Measurements from ENCODE around the gene DAPK2. TPM values are rescaled to one million over a fixed set of nuclear protein-coding genes. Genes with fewer than 3 reads are reported as not detected.
A peak's percentile ranks its signal among the peaks of the same experiment; 100 is the strongest.
"Not testable (repeated sequence)": the region's sequence is repeated elsewhere in the genome, so short reads cannot be mapped to it uniquely, and the experiment has no call there.

The DAPK2 gene
- total and polyA plus RNA-seq, 2 donors from 2014 or later: 3.0 to 3.8 TPM

DNA sequence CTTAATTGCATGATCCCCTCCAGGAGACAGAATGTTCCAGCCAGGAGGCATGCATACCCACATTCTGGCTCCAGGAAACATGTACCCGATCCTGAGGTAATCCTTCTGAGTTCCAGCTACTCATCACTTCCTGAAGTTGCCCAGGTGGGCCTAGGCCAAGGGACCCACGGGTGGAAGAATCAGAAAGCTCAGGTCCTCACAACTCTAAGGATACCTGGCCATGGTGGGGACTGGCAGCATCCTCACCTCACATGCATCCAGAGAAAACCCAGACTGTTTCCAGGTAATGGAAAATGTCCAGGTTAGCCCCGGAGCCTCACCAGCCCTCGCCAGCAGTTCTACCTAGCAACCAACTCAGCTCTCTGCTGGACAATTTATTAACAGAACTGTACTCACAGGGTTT is 78.2 kb downstream of the DAPK2 start:
- no peak overlapping the region for H3K27ac ChIP-seq (ENCODE audit: low read depth in 2 of 2, low read length in 2 of 2)
- H3K4me3 ChIP-seq (ENCODE audit: low read length in 3 of 3): no peak overlapping the region
- intact Hi-C loops (cut with DNase I): no loop called here
- no peaks in the 10 kb centered on the region for H3K9me3 ChIP-seq (ENCODE audit: control insufficient read depth in 2 of 3, insufficient read depth in 1 of 3, low read length in 3 of 3)
- peak in 2 of 5 donors; percentile 16 to 18 for DNase-seq
- no peak overlapping the region for H3K9ac ChIP-seq (ENCODE audit: low read length in 3 of 3)
- H3K36me3 ChIP-seq (ENCODE audit: control insufficient read depth in 2 of 3, insufficient read depth in 3 of 3, low read length in 3 of 3): no peaks in the 10 kb centered on the region
- peaks cover 0 to 9% (median 0%) of the 10 kb centered on the region in 3 donors for H3K4me1 ChIP-seq (ENCODE audit: control insufficient read depth in 2 of 3, insufficient read depth in 2 of 3, low read depth in 1 of 3, low read length in 3 of 3)
- no peaks in the 10 kb centered on the region for H3K27me3 ChIP-seq (ENCODE audit: control insufficient read depth, insufficient read depth, low read length)
- FAIRE-seq: no peak
- TF ChIP-seq, protein P1, sequence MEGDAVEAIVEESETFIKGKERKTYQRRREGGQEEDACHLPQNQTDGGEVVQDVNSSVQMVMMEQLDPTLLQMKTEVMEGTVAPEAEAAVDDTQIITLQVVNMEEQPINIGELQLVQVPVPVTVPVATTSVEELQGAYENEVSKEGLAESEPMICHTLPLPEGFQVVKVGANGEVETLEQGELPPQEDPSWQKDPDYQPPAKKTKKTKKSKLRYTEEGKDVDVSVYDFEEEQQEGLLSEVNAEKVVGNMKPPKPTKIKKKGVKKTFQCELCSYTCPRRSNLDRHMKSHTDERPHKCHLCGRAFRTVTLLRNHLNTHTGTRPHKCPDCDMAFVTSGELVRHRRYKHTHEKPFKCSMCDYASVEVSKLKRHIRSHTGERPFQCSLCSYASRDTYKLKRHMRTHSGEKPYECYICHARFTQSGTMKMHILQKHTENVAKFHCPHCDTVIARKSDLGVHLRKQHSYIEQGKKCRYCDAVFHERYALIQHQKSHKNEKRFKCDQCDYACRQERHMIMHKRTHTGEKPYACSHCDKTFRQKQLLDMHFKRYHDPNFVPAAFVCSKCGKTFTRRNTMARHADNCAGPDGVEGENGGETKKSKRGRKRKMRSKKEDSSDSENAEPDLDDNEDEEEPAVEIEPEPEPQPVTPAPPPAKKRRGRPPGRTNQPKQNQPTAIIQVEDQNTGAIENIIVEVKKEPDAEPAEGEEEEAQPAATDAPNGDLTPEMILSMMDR (IDR thresholded peaks at IDR 0.05; ENCODE audit: borderline replicate concordance, extremely low read depth, insufficient read depth): no peak

DNA sequence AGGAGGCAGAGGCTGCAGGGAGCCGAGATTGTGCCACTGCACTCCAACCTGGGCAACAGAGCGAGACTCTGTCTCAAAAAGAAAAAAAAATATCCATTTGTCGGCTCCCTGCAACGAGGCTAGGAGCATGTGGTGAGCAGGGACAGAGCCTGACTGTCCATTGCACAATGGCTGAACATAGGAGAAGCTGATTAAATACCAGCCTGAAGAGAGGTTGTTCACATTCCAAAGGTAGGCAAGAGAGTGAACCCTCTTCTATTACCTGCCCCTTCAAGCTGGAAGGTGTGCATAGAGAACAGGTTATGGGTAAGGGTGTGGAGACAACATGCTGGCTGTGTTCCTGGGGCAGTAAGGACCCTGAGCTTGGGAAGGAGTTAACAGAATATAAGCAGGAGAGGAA is 78.7 kb downstream of the DAPK2 start:
- no peak overlapping the region for H3K4me3 ChIP-seq (ENCODE audit: low read length in 3 of 3)
- no peak overlapping the region for H3K9ac ChIP-seq (ENCODE audit: low read length in 3 of 3)
- no peaks in the 10 kb centered on the region for H3K27me3 ChIP-seq (ENCODE audit: control insufficient read depth, insufficient read depth, low read length)
- H3K27ac ChIP-seq (ENCODE audit: low read depth in 2 of 2, low read length in 2 of 2): no peak overlapping the region
- FAIRE-seq (no peak), DNase-seq (no peak)
- intact Hi-C loops (cut with DNase I): no loop called here
- no peaks in the 10 kb centered on the region for H3K36me3 ChIP-seq (ENCODE audit: control insufficient read depth in 2 of 3, insufficient read depth in 3 of 3, low read length in 3 of 3)
- TF ChIP-seq, protein P1 (IDR thresholded peaks at IDR 0.05; ENCODE audit: borderline replicate concordance, extremely low read depth, insufficient read depth): no peak
- H3K4me1 ChIP-seq (ENCODE audit: control insufficient read depth in 2 of 3, insufficient read depth in 2 of 3, low read depth in 1 of 3, low read length in 3 of 3): peaks cover 0 to 9% (median 0%) of the 10 kb centered on the region in 3 donors
- no peaks in the 10 kb centered on the region for H3K9me3 ChIP-seq (ENCODE audit: control insufficient read depth in 2 of 3, insufficient read depth in 1 of 3, low read length in 3 of 3)

DNA sequence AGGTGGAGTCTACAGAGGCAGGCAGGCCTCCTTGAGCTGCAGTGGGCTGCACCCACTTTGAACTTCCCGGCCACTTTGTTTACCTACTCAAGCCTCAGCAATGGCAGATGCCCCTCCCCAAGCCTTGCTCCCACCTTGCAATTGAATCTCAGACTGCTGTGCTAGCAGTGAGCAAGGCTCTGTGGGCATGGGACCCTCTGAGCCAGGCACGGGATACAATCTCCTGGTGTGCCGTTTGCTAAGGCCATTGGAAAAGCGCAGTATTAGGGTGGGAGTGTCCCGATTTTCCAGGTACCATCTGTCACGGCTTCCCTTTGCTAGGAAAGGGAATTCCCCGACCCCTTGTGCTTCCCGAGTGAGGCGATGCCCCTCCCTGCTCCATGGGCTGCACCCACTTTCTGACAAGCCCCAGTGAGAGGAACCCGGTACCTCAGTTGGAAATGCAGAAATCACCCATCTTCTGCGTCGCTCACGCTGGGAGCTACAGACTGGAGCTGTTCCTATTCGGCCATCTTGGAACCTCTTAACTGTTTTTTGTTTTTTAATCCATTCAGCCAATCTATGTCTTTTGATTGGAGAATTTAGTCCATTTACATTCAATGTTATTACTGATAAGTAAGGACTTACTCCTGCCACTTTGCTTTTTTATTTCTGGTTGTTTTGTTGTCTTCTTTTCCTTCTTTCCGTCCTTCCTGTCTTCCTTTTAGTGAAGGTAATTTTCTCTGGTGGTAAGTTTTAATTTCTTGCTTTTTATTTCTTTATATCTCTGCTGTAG is 83.2 kb downstream of the DAPK2 start:
- FAIRE-seq; H3K27ac ChIP-seq (ENCODE audit: low read depth in 2 of 2, low read length in 2 of 2); H3K4me3 ChIP-seq (ENCODE audit: low read length in 3 of 3); intact Hi-C loops (cut with DNase I); H3K4me1 ChIP-seq (ENCODE audit: control insufficient read depth in 2 of 3, insufficient read depth in 2 of 3, low read depth in 1 of 3, low read length in 3 of 3); H3K9ac ChIP-seq (ENCODE audit: low read length in 3 of 3); H3K36me3 ChIP-seq (ENCODE audit: control insufficient read depth in 2 of 3, insufficient read depth in 3 of 3, low read length in 3 of 3); H3K9me3 ChIP-seq (ENCODE audit: control insufficient read depth in 2 of 3, insufficient read depth in 1 of 3, low read length in 3 of 3); H3K27me3 ChIP-seq (ENCODE audit: control insufficient read depth, insufficient read depth, low read length): not testable (repeated sequence)
- peak in 1 of 5 donors; percentile 25 for DNase-seq

DNA sequence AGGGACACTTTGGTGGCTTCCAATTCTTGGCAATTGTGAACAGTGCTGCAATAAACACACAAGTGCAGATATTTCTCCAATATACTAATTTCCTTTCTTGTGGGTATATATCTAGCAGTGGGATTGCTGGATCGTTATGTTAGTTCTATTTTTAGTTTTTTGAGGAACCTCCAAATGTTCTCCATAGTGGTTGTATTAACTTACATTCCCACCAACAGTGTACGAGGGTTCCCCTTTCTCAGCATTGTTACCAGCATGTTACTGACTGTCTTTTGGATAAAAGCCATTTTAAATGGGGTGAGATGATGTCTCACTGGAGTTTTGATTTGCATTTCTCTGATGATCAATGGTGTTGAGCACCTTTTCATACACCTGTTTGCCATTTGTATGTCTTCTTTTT is 92.8 kb downstream of the DAPK2 start:
- no peak overlapping the region for H3K4me3 ChIP-seq (ENCODE audit: low read length in 3 of 3)
- no peaks in the 10 kb centered on the region for H3K27me3 ChIP-seq (ENCODE audit: control insufficient read depth, insufficient read depth, low read length)
- no peak overlapping the region for H3K9ac ChIP-seq (ENCODE audit: low read length in 3 of 3)
- peaks cover 0 to 2% (median 0%) of the 10 kb centered on the region in 3 donors for H3K9me3 ChIP-seq (ENCODE audit: control insufficient read depth in 2 of 3, insufficient read depth in 1 of 3, low read length in 3 of 3)
- no peak for DNase-seq
- TF ChIP-seq, protein P1 (IDR thresholded peaks at IDR 0.05; ENCODE audit: borderline replicate concordance, extremely low read depth, insufficient read depth): no peak
- FAIRE-seq: no peak
- intact Hi-C loops (cut with DNase I): loop anchor here (10.0 kb wide), 1 partner anchor 81 kb away; no protein-coding TSS in a partner anchor
- H3K27ac ChIP-seq (ENCODE audit: low read depth in 2 of 2, low read length in 2 of 2): no peak overlapping the region
- no peaks in the 10 kb centered on the region for H3K36me3 ChIP-seq (ENCODE audit: control insufficient read depth in 2 of 3, insufficient read depth in 3 of 3, low read length in 3 of 3)
- peaks cover 0 to 4% (median 0%) of the 10 kb centered on the region in 3 donors for H3K4me1 ChIP-seq (ENCODE audit: control insufficient read depth in 2 of 3, insufficient read depth in 2 of 3, low read depth in 1 of 3, low read length in 3 of 3)

All from kidney (tissue), 14 donors.